Right cardiac atrium (tissue), 5 donors: ENCODE data around the gene SLC6A17. TPM values are rescaled to one million over a fixed set of nuclear protein-coding genes. Genes with fewer than 3 reads are reported as not detected.

Experiments
- ATAC-seq, 2 donors: fragments of 200-7000 bp; cut with Tn5 transposase; one replicate each; pipeline versions ENCODE4 v1.8.0 to v1.9.1; 2020; ENCODE audit warnings: moderate library complexity in 2 of 2, mild to moderate bottlenecking in 1 of 2
- DNase-seq, 3 donors: peaks; one replicate each; pipeline ENCODE4 v3.0.0-alpha.2; 2020
- H3K27ac ChIP-seq: one replicate; pipeline ENCODE4 v1.5.1; 2013; ENCODE audit warnings: mild to moderate bottlenecking, low read length, control low read depth, moderate library complexity
- H3K27me3 ChIP-seq: one replicate; pipeline ENCODE4 v1.6.1; 2013; ENCODE audit not compliant: control insufficient read depth, insufficient read depth
- H3K4me1 ChIP-seq: one replicate; pipeline ENCODE4 v1.6.1; 2013; ENCODE audit warnings: low read length; ENCODE audit not compliant: control insufficient read depth, insufficient read depth
- H3K4me3 ChIP-seq: one replicate; pipeline ENCODE4 v1.5.1; 2013; ENCODE audit warnings: low read length, control low read depth
- H3K9me3 ChIP-seq: one replicate; pipeline ENCODE4 v1.6.1; 2013; ENCODE audit warnings: low read length; ENCODE audit not compliant: control insufficient read depth
- WGBS: extraction: QIAGEN DNeasy Blood & Tissue Kit; methylation state at CpG from one replicate; pipeline ENCODE4 v1.1.7; 2013; 5-methylcytosine and 5-hydroxymethylcytosine counted together
- intact Hi-C, 4 donors: fragments of 100-400 bp; cut with DNase I; formaldehyde crosslinking; loops; one replicate each; pipeline versions ENCODE4 v1.11.0 to v1.14.0; 2022 to 2023
- polyA plus RNA-seq: library from polyadenylated mRNA; stranded (reverse); fragments of 200-250 nt; gene quantifications from one replicate; pipeline ENCODE4 v1.2.3, GENCODE V29; 2013
- total RNA-seq, 4 donors: library from RNA; stranded (reverse); fragmentation: NEBNext Ultra II Directional; extraction: Animal tissue kit (Norgen Biotek cat#: 25700); gene quantifications; one replicate each; pipeline ENCODE4 v1.2.1, GENCODE V29; 2021
- donor health status: healthy with polysubstance abuse.
- donor health status: DM: no; HTN: yes; CAD: no.
- donor health status: DM: no; HTN: no; CAD: no.
- donor health status: DM: no; HTN: yes; CAD: no; lungs with severe emphysema.
- donor health status: DM: yes; HTN: yes; CAD: no.

The SLC6A17 gene
- total and polyA plus RNA-seq, 5 donors = 0.02 to 0.06 TPM; not detected in 3

DNA sequence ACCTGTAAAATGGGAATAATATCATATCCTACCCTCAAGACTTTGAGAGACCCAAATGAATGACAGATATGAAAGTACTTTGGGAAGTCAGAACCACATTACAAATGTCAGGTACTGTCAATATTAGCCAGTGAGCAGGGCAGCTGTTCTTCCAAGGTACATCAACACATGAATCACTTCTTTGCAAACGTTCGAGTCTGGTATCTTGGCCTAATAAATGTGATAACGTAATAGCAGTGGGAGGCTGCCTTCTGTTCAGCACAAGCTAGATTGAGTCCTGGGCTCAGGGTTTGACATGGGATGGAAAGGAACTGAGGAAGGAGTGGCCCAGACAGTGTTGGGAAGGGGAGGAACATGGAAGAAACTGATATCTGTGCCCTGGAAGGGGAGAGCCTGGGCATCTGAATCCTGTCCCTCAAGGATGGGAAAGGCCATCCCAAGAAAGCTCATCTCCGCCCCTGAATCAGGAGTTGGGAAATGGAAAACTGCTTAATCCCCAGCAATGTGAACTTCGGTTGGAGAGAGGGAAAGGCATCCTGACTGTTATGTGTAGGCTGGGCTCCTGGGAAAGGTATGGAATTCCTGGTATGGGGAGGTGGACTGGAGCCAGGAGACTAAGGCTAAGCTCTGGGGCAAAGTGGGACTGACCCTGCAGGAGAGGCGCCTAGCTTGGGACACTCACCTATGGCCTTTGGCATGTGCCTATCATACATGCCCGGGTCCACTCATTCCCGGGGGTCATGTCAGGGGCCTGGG, 74.1 kb downstream of the SLC6A17 start:
- no peak overlapping the region for H3K27ac ChIP-seq
- intact Hi-C loops = no loop called here
- H3K27me3 ChIP-seq = no peaks in the 10 kb centered on the region
- WGBS = 73% methylated on average over 8 of the region's 8 CpGs
- no peaks in the 10 kb centered on the region for H3K4me1 ChIP-seq
- no peak for ATAC-seq
- H3K9me3 ChIP-seq = no peaks in the 10 kb centered on the region
- H3K4me3 ChIP-seq = no peak overlapping the region
- DNase-seq = no peak

DNA sequence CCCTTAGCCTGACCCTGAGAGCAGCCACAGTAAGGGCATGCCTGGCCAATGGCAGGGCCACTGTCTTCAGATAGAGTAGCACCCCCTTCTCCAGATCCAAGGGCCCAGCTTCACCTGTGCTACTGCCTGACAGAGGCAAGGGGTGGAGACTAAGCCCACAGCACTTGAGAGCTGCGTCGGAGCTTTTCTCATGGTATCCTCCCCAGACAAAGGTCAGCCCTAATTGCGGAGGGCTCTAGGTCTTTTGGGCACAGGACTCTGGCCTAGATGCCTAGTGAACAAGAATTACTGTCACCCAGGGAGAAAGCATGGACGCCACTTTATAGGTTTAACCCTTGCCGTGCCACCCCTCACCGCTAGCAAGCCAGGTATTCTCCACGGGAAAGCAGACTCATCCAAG, 74.9 kb downstream of the SLC6A17 start:
- no peaks in the 10 kb centered on the region for H3K27me3 ChIP-seq
- intact Hi-C loops = no loop called here
- no peak for ATAC-seq
- H3K4me1 ChIP-seq = no peaks in the 10 kb centered on the region
- H3K4me3 ChIP-seq = no peak overlapping the region
- no peak overlapping the region for H3K27ac ChIP-seq
- 75% methylated on average over 7 of the region's 7 CpGs for WGBS
- DNase-seq = no peak
- no peaks in the 10 kb centered on the region for H3K9me3 ChIP-seq

DNA sequence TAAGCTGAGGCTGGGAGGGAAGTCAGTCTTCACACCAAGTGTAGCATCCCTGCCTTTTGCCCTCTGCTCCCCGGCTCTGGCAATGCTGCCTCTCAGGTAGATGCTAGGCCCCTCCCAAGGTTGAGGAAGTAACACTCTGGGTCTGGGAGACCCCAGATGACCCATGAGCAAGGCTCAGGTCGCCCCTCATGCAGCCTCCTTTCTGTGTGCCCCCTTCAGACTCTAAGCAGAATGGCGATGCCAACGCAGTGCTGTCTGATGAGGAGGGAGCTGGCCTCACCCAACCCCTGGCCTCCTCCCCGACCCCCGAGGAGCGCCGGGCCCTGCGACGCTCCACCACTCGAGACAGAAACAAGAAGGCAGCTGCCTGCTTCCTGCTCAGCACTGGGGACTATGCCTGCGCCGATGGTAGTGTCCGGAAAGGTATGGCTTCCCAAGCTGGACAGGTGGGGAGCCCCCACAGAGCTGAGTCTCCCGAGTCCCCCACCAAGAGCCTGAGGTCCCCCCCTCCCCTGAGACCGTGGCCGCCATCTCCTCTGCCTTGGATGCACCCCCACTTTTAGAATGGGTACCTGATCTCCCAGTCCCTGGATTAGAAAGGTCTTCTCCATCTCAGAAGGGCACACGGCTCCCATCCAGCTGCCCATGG, 75.6 kb downstream of the SLC6A17 start:
- Histone ChIP-seq H3K27me3 (no peaks in the 10 kb centered on the region), H3K4me1 (no peaks in the 10 kb centered on the region), H3K27ac (no peak overlapping the region), H3K4me3 (no peak overlapping the region), H3K9me3 (no peaks in the 10 kb centered on the region)
- ATAC-seq (no peak), DNase-seq (no peak)
- intact Hi-C loops = no loop called here
- WGBS = 94% methylated on average over 18 of the region's 18 CpGs

DNA sequence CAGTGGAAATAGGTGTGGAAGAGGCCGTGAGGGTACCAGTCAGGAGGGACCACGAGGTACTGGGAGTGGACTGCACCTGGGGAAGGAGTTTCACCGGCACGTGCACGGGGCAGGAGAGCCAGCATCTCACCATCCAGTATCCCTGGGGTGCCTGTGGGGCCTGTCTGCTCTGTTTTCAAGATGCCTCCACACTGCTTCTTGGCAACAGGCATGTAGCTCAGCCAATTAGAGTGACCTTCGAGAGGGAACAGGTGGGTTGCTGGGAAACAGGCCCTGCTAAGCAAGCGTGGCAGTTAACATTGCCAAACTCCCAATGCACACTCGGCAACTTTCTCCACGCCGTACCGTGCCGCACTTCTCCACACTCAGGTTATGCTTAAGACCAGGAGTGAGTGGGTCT, 77.5 kb downstream of the SLC6A17 start:
- Histone ChIP-seq H3K27me3 (no peaks in the 10 kb centered on the region), H3K27ac (no peak overlapping the region), H3K9me3 (no peaks in the 10 kb centered on the region), H3K4me3 (no peak overlapping the region), H3K4me1 (no peaks in the 10 kb centered on the region)
- no peak for ATAC-seq
- DNase-seq = no peak
- 94% methylated on average over 12 of the region's 12 CpGs for WGBS
- intact Hi-C loops = no loop called here

DNA sequence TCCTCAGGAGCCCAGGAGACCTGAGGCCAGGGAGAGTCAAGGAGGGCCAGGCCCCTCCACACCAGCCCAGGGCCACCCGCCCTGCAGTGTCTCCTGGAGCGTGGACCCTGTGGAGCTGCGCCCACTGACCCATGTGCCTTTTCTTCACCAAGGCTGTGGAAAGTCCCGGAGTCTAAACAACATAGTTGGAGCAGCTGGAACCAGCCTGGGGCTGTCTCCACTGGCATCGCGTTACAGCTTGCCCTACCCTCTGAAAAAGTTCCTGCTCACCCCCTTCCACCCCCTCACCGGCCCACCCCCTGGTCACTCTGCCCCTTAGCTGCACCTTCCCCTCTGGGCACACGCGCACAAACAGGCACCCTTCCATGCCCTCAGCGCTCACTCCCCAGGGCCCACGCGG, 78.1 kb downstream of the SLC6A17 start:
- Histone ChIP-seq H3K9me3 (no peaks in the 10 kb centered on the region), H3K4me3 (no peak overlapping the region), H3K27me3 (no peaks in the 10 kb centered on the region), H3K27ac (no peak overlapping the region), H3K4me1 (no peaks in the 10 kb centered on the region)
- intact Hi-C loops = no loop called here
- ATAC-seq (no peak), DNase-seq (no peak)
- WGBS = 89% methylated on average over 12 of the region's 12 CpGs

DNA sequence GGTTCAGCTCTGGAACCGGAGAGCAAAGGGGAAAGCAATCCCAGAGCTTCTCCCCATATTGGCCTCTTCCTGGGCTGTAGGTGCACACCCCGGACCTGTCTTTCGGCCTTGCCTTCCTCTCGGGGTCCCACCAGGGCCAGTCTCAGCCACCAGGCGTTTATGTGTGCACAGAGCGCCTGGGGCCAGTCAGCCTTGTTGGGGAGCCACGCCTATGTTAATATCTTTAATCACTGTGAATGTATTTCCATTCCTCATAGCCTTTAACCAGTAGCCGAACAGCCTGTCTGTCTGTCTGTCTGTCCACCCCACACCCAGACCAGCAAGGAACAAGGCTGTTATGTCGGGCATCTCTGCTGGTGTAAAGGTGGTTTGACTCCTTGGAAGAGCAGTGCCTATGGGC, 78.6 kb downstream of the SLC6A17 start:
- H3K4me3 ChIP-seq = no peak overlapping the region
- H3K9me3 ChIP-seq = no peaks in the 10 kb centered on the region
- H3K27ac ChIP-seq = no peak overlapping the region
- H3K4me1 ChIP-seq = no peaks in the 10 kb centered on the region
- 85% methylated on average over 9 of the region's 9 CpGs for WGBS
- DNase-seq (no peak), ATAC-seq (no peak)
- intact Hi-C loops = no loop called here
- H3K27me3 ChIP-seq = no peaks in the 10 kb centered on the region

DNA sequence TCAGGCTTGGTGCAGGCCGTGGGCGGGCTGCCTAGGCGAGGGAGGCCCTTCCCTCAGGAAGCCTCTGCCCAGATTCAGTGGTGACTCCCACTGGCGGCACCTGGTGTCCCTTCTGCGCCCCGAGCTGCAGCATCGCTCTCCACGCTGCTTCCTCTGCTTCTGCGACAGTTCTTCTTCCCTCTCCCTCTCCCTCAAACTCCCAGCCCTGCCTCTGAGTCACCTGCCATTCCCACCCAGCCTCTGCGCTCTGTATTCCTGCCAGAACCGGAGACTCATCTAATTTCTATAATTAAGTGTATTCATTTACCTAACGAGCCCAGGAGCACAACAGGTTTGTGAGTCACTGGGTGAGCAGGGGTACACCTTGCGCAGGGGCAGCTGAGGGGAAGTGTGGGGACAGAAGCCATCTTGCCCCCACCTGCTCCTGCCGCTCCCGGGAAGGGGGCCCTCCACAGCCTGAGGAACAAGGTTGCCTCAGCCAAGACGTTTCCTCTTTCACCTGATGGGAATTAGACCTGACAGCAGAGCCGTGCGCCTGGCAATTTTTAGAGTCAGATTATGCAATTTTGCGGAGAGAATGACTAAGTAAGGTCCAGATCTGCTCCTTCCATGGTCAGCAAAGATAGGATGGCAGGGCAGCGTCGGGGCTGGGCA, 79.2 kb downstream of the SLC6A17 start:
- Histone ChIP-seq H3K4me3 (no peak overlapping the region), H3K9me3 (no peaks in the 10 kb centered on the region), H3K27ac (no peak overlapping the region), H3K4me1 (no peaks in the 10 kb centered on the region), H3K27me3 (no peaks in the 10 kb centered on the region)
- no peak for DNase-seq
- WGBS = 85% methylated on average over 21 of the region's 21 CpGs
- intact Hi-C loops = no loop called here
- ATAC-seq = no peak

DNA sequence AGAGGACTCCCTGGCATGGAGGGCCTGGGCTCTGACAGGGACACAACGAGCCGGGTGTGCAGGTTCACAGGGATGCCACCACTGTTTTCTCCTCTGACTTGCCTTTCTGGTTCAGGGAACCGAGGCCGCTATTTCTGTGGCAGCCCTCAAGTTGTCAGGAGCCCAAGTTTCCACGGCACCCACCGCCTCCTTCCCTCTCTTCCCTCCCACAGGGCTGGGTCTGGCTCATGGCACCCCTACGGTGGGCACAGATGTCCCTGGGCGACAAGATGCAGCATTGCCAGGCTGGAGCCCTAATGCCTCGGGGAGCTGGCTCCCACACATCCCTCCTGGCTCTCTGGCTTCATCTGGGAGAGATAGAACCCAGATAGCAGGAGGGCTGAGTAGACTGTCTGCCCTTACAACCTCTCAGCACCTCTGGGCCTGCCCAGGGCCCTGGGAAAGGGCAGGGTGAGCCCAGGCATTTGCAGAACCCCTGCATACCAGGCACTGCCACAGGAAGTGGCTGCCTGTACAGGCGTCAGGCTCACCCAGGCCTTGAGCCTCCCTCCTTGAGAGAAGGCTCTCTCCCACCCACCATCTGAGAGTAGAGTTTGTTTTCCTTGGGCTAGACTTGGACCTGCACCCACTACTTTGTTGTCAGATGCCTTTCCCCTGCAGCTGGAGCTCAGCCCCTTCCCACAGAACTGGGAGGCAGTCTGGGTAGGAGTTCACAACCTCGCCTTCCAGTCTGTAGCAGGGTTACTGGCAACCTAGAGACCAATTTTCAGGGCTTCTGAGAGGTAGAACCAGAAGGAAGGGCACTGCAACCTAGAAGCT, 80.3 kb downstream of the SLC6A17 start:
- H3K4me3 ChIP-seq = no peak overlapping the region
- ATAC-seq (no peak), DNase-seq (no peak)
- no peak overlapping the region for H3K27ac ChIP-seq
- H3K4me1 ChIP-seq = no peaks in the 10 kb centered on the region
- no peaks in the 10 kb centered on the region for H3K27me3 ChIP-seq
- WGBS = 89% methylated on average over 11 of the region's 11 CpGs
- intact Hi-C loops = no loop called here
- H3K9me3 ChIP-seq = no peaks in the 10 kb centered on the region

DNA sequence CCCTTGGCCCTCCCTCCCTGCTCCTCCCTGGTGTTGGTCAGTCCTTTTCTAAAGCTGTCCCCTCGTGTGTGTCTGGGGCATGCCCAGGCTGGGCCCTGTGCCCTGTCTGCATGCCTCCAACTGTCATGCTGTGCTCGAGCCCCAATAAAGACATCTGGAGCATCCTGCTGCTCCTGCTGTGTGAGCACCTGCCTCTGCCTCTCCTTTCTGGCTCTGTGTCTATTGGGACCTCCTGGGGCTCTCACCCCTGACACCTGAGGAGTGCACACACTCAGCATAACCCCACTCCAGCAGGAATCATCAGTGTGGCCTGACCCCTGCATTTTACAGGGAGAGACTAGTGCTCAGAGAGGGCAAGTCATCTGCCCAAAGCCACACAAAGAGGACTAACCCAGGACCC, 83.6 kb downstream of the SLC6A17 start:
- Histone ChIP-seq H3K27ac (no peak overlapping the region), H3K4me1 (no peaks in the 10 kb centered on the region), H3K9me3 (no peaks in the 10 kb centered on the region), H3K4me3 (no peak overlapping the region), H3K27me3 (no peaks in the 10 kb centered on the region)
- intact Hi-C loops = no loop called here
- 67% methylated on average over 2 of the region's 2 CpGs for WGBS
- DNase-seq (no peak), ATAC-seq (no peak)

DNA sequence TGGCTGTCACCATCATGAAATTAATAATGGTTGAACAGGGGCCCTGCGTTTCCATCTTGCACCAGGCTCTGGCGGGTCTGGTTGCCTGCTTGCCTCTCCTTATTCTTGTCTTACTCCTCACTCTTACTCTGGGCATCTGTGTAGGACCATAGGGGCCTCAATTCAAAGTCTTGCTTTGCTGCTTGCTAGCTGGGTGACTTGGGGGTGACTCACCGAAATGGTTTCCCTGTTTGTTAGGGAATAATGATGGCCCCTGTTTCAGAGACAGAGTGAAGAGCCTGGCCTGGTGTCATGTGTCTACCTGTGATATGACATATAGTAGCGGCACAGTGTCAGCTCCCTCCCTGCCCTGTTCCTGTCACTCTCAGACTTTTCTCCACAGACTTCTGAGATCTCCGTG, 84.4 kb downstream of the SLC6A17 start:
- WGBS = 83% methylated on average over 5 of the region's 5 CpGs
- Histone ChIP-seq H3K4me1 (peaks cover 3% of the 10 kb centered on the region), H3K9me3 (no peaks in the 10 kb centered on the region), H3K27me3 (no peaks in the 10 kb centered on the region), H3K4me3 (no peak overlapping the region), H3K27ac (no peak overlapping the region)
- ATAC-seq = no peak
- intact Hi-C loops = no loop called here
- DNase-seq = no peak
